HG02852 (cell line): ENCODE measurements around the gene GGT6.
"Not testable (repeated sequence)": the region's sequence is repeated elsewhere in the genome, so short reads cannot be mapped to it uniquely, and the experiment has no call there.

Experiments
- ATAC-seq: cut with Tn5 transposase; IDR thresholded peaks from one replicate; pipeline ENCODE4 v1.9.1; 2021; ENCODE audit warnings: mild to moderate bottlenecking, moderate library complexity; ENCODE audit not compliant: unreplicated experiment

Gene GGT6

GRCh38 chr17:4592240-4593005 is 32.0 kb upstream of the GGT6 start:
- ATAC-seq: no peak

GRCh38 chr17:4591529-4591928 is 31.2 kb upstream of the GGT6 start:
- no peak for ATAC-seq

GRCh38 chr17:4590981-4591453 is 30.6 kb upstream of the GGT6 start:
- ATAC-seq: no peak

- not testable (repeated sequence) for ATAC-seq
Observed at GRCh38 chr17:4590042-4590441, 29.7 kb upstream of the GGT6 start.

- ATAC-seq: no peak
Observed at GRCh38 chr17:4588898-4589625, 28.7 kb upstream of the GGT6 start.

GRCh38 chr17:4588391-4588790 is 28.0 kb upstream of the GGT6 start:
- ATAC-seq: no peak

- no peak for ATAC-seq
Observed at GRCh38 chr17:4587803-4588202, 27.4 kb upstream of the GGT6 start.

GRCh38 chr17:4587195-4587594 is 26.8 kb upstream of the GGT6 start:
- ATAC-seq: no peak

GRCh38 chr17:4586043-4586442 is 25.7 kb upstream of the GGT6 start:
- ATAC-seq: no peak

GRCh38 chr17:4585638-4585994 is 25.2 kb upstream of the GGT6 start:
- ATAC-seq: no peak

GRCh38 chr17:4584917-4585637 is 24.7 kb upstream of the GGT6 start:
- ATAC-seq: no peak

GRCh38 chr17:4584101-4584916 is 23.9 kb upstream of the GGT6 start, which contains the start of gene SMTNL2:
SMTNL2 (plus strand) TSS chr17:4584529; CDS start chr17:4584606, 77 bp downstream.
- ATAC-seq: no peak

- ATAC-seq: no peak
Observed at GRCh38 chr17:4583782-4584100, 23.4 kb upstream of the GGT6 start.

GRCh38 chr17:4583206-4583605 is 22.8 kb upstream of the GGT6 start:
- no peak for ATAC-seq

- no peak for ATAC-seq
Observed at GRCh38 chr17:4582691-4583090, 22.3 kb upstream of the GGT6 start.

- no peak for ATAC-seq
Observed at GRCh38 chr17:4582101-4582501, 21.7 kb upstream of the GGT6 start.

GRCh38 chr17:4580291-4580690 is 19.9 kb upstream of the GGT6 start:
- ATAC-seq: no peak

GRCh38 chr17:4579678-4580077 is 19.3 kb upstream of the GGT6 start:
- no peak for ATAC-seq

- ATAC-seq: not testable (repeated sequence)
Observed at GRCh38 chr17:4578349-4578748, 18.0 kb upstream of the GGT6 start.

GRCh38 chr17:4577386-4577993 is 17.1 kb upstream of the GGT6 start:
- ATAC-seq: no peak
